A549 treated with dexamethasone at 1 μM for 4 hours (cell line): ENCODE measurements around the gene EVI5. TPM values are rescaled to one million over a fixed set of nuclear protein-coding genes. Genes with fewer than 3 reads are reported as not detected.

Source experiments
- total RNA-seq: library from RNA; stranded (reverse); fragments of 200-300 nt; extraction: Qiagen RNA extraction; gene quantifications from 5 replicates; pipeline ENCODE4 v1.2.3, GENCODE V29; 2022

The EVI5 gene
- total RNA-seq: 5.9 to 8.8 TPM (median 8.5 TPM) in 5 replicates

DNA sequence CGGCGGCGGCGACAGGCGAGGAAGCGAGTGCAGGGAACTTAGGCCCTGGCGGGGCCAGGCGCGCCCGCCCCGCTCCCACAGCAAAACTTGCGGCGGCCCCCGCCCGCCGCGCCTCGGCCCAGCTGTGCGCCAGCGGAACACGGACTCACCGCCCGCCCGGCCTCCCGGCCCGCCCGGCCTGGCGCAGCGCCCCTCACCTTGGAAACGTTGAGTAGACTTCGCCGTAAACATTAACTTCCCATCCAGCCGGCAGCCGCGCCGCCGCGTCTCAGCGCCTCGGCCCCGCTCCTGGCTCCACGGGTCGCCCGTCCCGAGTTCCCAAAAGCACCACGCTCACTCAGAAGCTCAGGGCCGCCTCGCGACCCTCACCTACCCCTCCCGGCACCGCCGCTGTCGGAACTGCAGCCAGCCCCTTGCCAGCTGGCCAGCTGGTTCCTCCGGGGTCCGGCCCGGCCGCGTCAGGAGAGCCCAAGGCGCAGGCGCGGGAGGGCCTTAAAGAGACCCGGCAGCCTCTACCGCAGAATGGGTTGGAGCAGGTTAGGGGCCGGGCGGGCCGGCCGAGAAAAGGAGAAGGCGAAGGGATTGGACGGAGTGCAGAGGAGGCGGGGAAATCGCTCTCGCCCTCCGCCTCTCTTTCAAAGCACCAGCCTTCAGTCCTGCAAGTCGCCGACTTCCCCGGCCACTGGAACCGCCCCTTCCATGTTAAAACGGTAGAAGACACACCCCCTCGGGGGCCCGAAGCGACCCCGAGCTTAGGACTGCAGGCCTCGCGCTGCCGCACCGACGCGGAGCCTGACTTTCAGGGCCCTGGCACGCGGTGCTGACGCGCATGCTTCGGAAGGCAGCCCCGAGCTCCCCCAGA lies at the start of gene EVI5:
TSS of gene EVI5 (minus strand) at position 470 of the 862 bp plus-strand sequence. CDS start 48,562 bp downstream, outside the sequence.

DNA sequence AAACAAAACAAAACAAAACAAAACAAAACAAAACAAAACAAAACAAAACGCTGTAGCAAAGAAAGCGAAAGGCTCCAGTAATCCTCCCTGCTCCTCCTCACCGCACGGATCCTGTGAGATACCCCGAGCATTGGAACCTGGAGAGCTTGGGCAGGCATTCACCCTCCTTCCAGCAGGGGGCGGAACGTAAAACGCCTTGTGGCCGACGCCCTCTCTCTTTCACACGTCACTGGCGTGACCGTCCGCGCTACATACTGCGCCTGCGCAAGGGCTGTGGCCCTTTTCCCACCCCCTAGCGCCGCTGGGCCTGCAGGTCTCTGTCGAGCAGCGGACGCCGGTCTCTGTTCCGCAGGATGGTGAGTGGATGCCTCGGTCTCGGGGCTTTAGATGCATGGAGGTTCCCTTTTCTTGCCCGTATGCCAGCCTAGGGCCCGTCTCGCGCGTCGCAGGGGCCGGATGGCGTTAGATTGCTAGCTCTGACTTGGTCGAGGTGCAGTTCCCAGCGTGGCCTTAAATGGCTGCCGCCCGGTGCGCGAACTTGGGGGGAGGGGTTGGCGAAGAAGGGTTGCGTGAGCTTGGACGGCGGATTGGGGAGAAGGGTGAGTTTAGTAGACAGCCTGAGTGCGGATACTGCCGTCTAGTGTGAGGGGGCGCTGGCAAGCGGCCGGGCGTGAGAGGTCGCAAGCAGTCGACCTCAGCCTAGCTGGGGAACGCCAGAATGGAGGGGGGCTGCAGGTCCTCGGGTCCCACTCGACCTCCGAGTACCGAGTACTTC lies 47.0 kb upstream of the EVI5 start, which contains the start of gene RPL5:
TSS of gene RPL5 (plus strand) at position 279 of the 775 bp plus-strand sequence. CDS start at position 354, 75 bp downstream.

DNA sequence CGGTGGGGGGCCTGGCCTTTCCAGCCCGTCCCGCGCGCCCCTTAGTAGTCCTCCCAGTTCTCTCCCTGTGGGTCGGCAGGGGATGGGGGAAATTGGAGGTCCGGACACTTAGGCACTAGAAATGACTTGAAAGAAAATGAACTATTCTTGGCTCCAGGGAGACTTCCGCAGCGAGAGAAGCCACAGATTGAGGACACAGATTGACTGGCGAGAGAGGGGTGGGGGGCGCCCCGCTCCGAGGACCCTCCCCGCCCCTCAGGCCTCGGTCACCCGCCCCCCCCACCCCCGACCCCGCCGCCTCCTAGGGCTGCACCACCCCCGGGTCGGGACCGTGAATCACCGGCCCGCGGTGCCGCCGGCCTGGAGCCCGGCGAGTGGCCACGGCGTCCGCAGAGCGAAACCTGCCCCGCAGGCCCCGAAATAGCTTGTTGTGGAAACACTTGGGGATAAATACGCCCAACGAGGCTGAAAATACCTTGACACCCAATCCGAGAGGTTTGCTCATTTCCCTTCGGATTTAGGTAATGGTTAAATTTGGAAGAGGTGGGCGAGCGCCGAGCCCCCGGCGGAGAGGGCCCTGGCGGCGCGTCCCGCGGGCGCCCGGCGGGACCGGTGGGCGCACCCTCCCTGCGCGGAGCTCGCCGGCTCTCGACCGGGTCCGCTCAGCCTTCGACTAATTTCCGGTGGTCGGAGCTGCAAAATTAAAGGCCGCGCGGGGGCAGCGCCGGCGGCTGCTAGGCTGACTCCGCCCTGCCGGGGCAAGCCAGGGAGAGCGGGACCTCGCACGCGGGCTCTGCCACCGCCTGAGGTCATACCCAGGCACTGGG lies 298.4 kb downstream of the EVI5 start, which contains the start of gene GFI1:
TSS of gene GFI1 (minus strand) at position 675 of the 827 bp plus-strand sequence. CDS start 3,438 bp downstream, outside the sequence.

Other genes with a start within 250 kb of the EVI5 start
- 1,035 to 1,330 TPM (median 1,070 TPM) in 5 replicates for gene RPL5, start 46.9 kb upstream of the EVI5 start, total RNA-seq
- 7.6 to 9.5 TPM (median 8.9 TPM) in 5 replicates for gene DIPK1A, start 176.4 kb upstream of the EVI5 start, total RNA-seq